ENCODE results near the gene KCTD1.
"Not testable (repeated sequence)": the region's sequence is repeated elsewhere in the genome, so short reads cannot be mapped to it uniquely, and the experiment has no call there.

KCTD1 gene

DNA sequence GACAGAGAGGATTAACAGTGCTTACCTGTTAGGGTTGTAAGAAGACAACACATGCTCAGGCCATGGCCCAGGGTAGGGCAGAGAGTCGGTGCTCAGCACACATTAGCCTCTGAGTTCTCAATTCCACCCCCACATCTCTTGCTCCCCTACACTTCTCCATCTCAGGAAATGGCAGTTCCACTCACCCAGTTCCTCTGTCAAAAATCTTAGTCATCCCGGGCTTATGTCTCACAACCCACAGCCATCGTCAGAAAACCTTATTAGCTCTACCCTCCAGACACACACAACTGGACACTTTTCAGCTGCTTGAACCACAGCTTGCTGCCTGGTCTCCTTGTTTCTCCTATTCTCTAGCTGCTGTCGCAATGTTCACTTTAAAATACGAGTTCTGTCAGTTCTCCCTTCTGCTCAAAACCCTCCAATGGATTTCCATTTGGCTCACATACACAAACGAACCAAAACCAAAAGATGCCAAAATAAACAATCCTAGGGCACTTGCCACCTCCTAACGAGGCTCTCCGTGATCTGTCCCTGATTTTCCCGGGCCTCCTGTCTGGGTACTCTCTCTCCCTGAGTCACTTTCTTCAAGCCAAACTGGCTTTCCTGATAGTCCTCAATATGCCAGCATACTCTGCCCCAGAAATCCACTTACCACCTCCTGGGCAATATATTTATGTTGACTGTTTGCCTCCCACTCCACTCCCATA is 89.7 kb downstream of the KCTD1 start:
- DNase-seq (ENCODE audit: low read depth in 2 of 2): no peak

DNA sequence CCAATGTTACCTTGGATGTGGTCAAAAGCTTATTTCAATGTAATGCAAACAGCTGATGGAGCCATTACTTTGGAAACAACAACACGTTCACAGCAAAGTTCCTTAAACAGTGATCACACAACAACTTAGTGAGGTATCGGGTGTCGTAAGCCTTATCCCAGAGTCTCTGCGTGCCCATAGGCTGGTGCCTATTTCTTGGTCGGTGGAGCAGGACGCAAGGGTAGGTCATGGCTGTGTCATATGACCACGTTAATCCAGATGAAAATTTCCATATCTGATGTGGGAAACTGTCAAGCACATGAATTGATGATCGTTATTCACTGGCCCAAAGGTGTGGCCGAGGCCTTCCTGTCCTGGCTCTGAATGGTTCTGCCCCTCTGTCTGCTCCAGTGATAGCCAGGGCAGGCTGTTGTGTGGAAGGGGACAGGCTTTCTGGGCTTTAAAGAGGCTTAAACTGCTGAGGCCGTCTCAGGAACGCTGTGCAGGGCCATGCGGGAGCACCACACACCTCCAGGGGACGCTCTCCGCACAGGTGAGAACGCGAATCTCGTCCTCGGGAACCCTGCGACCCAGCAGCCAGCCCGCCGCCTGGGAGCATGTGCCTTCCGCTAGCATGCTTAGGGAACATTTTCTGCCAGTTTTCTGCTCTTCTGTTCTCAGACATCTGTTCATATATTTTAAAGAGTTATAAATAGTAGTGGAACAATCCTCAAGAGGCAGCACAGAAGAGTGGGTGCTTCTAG is 90.6 kb downstream of the KCTD1 start:
- DNase-seq (ENCODE audit: low read depth in 2 of 2): no peak

DNA sequence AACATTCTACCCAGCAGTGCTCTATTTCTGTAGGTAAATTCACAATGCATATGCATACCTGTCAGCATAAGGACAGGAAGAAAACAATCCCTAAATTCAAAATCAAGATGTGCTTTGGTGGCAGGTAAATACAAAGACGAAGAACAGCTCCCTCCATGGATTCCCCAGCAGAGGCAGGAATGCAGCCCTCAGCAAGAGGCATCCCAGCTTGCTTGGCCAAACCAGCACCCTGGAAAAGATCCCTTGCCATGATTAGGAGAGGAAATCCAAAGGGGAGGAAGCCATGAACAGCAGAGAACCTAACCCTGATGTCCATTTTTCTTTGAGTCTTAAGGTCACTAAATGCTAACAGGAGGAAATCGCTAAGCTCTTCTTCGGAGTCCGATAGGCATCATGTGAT is 91.2 kb downstream of the KCTD1 start:
- DNase-seq (ENCODE audit: low read depth in 2 of 2): no peak

DNA sequence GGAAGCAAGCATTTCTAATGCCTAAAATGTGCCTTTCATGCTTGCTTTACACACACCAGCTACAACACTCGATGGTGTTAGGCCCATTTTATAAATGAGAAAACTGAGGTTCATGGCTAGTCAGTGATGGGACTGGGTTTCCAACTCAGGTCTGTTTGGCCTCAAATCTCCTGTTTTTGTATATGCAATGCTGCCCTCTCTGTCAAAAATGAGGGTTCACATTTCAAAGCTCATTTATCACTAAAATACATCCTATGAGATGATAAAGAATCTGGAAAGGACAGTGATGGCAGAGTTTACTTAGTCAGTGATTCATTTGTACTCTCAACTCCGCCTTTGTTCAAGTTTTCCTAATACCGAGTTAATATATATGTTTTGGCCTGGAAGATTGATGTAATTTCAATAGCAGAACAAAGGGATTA is 92.3 kb downstream of the KCTD1 start:
- DNase-seq (ENCODE audit: low read depth in 2 of 2): no peak

DNA sequence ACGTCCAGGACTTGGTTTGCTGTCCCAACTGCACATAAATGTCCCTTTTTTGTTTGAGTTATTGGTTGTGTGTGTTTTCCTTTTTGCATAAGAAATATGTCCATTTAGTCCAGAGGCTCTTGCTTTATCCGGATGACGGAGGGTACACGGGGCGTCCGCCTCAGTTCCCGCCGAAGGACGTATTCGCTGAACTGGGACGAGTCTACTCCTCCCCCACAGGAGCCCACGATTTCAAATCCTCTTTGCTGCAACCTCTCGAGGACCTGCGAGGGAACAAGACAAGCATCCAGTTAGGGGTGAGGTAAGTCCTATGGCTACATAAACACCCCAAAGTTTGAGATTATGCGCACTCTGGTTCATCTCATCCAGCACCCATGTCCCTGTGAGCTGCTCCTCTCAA is 92.7 kb downstream of the KCTD1 start:
- DNase-seq (ENCODE audit: low read depth in 2 of 2): no peak

DNA sequence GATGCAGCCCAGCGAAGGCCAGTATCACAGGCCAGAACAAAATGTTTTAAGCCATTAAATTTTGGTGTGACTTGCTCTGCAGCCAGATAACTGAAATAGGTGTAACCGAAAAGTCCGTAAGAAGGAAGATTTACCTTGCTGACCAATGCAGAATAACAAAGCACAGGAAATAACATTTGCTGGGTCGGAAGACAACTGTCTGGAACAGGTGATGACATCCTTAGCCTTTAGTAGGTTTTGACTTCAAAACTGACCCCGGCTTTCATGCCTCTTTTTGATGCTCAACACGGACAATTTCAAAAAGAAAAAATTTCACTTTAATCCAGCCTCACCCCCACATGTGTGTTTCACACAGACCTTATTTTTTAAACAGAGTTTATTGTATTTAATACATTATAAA is 93.7 kb downstream of the KCTD1 start:
- no peak for DNase-seq (ENCODE audit: low read depth in 2 of 2)

DNA sequence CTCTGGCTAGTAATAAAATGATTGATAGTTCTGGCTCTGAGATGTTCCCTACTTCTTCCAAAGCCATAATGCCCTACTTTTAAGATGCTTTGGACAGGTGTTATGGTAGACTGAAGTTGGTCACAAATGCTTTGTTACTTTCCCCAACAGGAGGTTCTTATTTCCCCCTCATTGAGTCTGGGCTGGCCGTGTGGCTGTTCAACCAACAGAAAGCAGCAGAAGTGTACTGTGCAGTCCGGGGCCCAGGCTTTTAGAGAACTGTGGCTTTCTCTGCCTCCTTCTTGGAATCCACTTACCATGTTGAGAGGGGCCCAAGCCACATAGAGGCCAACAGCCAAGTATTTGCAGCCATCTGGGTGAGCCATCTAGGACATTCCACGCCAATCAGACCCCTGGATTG is 94.2 kb downstream of the KCTD1 start:
- DNase-seq (ENCODE audit: low read depth in 2 of 2): no peak

DNA sequence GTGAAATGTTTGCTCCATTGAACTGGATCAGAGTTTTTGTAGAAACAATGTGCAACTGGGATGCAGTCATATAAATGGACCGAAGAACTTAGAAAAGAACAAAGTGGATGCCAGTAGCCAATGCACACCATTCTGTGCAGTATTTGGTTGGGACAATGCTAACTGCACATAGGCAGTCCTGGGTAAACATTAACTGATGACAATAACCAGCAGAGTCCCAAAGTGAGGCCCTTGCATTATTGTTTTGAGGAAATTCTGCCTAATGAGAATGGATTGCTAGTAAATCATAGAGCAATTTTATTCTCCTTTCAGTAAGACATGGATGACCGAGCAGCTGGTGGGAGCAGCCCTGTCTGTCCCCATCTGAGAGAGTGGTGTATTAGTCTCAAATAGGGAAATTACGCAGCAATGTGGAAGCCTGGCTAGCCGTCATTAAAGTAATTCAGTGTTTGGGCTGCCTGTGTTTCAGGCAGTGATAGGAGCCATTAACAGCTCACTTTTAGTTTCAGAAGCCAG is 94.9 kb downstream of the KCTD1 start:
- DNase-seq (ENCODE audit: low read depth in 2 of 2): no peak

DNA sequence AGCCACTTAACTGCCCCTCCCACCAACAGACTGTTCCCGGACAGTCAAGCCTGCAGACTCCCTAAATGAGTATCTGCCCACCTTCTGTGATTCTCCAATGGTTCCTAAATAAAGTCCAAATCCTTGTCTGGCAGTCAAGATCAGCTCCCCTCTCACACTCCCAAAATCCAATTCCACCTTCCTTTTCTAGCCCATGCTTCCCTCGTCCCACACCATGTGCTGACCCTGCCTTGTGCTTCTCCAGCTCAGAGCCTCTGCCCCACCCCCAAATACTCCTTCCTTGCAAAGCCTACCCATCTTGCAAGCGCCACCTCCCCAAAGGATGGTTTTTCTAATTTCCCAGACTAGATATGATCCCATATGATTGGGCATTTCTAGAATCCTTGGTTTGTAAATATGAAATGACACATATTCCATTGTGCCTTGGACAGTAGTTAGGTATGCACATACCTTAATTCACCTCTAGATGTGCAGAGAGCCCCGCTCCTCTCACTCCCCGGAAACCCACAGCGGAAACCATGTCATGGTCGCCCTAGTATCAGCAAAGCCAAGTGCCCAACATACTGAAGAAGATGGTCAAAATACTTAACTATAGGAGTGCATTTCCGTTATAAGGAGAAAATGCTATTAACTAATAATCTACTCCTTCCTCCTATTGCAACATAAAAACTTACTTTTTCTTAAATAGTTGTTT is 97.2 kb downstream of the KCTD1 start:
- DNase-seq (ENCODE audit: low read depth in 2 of 2): no peak

DNA sequence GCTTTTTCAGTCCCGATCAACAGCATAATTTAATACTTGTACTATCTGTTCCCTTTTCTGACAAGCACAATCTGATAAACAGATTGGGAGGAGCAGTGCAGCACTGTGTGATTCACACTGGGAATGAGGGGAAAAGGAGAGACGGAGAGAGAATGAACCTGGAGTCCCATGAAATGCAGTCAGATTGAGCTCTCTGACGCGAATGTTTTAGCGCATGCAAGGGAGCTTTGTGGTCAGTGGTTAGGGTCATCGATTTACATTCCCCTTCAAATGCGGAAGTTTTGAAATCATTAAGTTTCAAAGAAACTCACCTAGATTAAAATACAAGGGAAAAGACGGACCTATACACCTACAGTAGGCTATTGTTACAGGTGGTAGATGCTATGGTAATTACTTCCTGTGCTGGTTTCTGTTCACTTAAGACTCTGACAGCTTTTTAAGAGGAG is 99.6 kb downstream of the KCTD1 start:
- DNase-seq (ENCODE audit: low read depth in 2 of 2): no peak

DNA sequence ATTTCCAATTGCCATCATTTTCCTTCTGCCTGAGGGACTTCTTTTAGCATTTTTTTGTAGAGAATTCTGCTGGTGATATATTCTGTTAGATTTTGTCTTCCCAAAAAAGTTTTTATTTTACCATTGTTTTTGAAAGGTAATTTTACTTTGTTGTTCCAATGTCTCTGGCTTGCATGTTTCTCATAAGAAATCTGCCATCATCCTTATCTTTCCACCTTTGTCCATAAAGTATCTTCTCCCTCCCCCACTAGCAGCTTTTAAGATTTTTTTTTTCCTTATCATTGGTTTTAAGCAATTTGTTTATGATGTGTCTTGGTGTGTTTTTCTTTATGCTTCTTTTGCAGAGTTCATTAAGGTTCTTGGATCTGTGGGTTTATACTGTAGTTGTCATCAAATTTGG is 104.5 kb downstream of the KCTD1 start:
- no peak for DNase-seq (ENCODE audit: low read depth in 2 of 2)

DNA sequence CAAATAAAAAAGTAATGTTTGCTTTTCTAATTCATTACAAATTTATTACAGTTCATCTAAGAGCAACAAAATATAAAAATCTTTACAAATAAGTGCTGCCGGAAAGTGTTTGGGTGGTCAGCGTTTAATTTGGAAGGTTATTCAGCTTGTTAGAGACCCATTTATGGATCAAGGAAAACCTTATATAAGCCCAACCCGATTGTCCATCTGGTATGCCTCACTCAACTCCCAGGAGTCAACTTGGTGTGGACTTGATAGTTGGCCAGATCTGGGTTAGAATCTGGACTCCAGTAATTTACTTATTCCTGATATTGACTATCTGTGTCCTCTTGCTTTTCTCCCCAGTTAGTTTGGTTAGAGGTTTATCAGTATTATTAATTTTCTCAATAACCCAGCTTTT is 106.2 kb downstream of the KCTD1 start:
- no peak for DNase-seq (ENCODE audit: low read depth in 2 of 2)

DNA sequence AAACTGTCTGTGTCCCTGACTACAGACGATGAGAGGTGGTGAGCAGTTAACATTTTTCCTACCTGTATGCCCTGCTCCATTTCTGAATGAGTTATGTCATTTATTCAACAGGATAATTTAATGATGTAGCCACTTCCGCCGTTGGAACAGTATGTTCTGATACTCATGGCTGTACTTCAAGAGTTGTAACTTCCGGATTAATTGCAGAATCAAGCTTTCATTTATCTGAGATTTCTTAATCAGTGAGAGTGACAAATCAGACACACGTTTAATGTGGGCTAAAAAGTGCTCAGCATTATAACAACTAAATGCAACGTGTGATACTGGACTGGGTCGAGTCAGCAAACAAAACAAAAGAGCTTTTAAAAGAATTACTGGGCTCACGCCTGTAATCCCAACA is 107.7 kb downstream of the KCTD1 start:
- no peak for DNase-seq (ENCODE audit: low read depth in 2 of 2)

DNA sequence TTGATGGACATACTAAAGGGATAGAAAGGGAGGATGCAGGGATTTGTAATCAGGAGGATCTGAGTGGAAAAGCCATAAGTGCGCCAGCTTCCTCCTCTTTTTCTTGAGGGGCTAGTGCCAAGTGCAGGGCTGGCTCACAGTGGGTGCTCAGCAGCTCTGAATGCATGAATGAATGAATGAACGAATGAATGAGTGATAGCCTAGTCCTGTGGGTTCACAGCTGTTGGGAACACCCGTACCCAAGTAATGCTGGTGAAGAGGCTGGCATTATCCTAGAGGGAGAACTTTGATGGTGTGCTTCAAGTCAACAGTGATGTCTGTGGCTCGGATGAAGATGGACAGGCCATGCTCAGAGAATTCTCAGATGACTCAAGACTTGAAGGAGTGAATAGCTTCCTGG is 108.8 kb downstream of the KCTD1 start:
- DNase-seq (ENCODE audit: low read depth in 2 of 2): no peak

DNA sequence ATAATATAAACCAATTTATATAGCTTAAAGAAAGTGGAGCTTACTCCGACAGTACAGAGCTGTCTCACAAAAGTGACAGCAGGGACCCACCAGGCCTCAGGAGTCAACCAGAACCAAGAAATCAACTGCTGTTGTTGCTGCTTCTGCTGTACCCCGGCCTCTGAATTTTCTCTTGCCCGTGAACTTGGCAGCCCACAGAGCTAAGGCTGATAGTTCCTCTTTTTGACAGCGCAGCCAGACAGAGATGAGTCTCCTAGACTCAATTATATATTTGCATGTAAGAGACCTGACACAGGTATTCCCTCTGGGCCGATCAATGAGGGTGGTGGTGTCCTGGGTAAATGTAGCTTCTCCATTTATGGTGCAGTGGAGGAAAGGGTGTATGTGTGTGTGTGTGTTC is 109.4 kb downstream of the KCTD1 start:
- DNase-seq (ENCODE audit: low read depth in 2 of 2): no peak

DNA sequence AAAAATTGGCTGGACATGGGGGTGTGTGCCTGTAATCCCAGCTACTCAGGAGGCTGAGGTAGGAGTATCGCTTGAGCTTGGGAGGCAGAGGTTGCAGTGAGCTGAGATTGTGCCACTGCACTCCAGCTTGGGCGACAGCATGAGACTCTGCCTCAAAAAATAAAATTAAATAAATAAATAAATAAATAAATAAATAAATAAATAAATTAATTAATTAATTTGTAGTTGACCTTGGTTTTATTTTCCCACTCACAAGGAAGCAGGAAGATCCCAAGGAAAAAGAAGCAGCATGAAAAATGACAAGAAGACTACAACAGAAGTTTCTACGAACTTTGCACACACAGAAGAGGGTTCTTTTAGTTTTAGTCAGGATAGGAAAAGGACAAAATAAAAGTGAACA is 110.7 kb downstream of the KCTD1 start:
- not testable (repeated sequence) for DNase-seq (ENCODE audit: low read depth in 2 of 2)

DNA sequence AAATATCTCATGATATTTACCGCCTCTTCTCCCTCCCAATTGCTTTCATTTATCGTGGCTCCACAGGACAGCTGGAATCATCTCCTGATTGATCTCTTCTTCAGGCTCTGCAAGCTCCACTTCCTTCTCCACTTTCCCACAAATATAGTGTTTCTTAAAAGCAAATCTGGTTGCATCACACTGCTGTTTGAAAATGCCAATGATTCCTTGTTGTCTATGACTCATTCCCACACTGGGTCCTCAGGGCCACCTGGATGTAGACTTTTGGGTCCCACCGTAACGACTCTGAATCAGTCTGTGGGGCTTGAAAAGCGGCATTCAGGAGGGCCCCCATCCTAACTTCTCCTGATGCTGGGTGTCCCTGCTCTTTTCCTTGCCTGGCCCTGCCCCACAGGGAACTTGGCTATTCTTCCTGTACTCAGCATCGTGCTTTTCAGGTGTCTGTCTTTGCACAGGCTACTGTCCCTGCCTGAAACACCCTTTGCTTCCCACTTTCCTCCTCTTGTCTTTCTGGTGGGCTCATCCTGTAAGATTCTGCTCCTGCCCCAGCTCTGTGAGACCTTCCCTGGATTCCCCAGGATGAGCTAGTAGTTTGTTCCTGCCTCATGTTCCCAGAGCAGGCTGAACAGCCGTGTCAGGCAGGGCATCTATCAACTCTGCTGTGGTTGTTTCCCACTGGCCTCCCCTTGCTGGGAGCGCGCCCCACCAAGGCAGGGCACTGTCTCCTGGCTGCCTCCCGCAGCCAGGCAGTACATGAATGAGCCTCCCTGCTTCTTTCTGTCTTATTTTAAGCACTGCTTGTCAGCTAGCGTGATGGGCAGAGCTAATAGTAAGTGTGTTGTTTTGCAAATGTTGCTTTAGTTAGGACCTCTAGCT is 111.9 kb downstream of the KCTD1 start:
- no peak for DNase-seq (ENCODE audit: low read depth in 2 of 2)

DNA sequence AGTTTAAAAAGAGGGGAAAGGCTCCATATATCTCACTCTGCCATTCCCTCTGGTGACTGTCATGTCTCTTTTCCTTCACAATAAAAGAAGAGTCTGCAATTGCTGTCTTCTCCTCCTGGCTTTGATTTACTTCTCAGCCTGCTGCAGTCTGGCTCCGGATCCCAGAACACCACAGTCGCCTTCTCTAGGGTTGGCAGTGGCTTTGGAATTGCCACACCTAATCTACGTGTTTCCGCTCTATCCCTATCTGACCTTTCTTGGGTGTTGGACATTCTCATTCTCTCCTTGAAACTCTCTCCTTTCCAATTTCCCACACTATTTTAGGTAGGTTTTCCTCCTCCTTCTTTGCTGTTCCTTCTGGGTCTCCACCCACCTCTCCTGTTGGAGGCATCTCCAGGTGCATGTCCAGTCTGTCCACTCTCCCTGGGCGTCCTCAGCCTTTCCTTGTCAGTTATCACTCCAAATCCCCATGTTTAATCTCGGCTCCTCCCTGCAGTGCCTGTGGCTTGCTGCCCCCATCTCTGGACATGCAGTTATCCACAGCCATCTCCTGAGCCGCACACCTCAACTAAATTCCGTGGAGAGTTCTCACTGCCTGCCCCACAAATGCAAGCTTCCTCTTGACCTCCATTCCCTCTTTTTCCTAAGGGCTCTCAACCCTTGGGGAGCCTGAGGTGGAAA is 112.8 kb downstream of the KCTD1 start:
- no peak for DNase-seq (ENCODE audit: low read depth in 2 of 2)

DNA sequence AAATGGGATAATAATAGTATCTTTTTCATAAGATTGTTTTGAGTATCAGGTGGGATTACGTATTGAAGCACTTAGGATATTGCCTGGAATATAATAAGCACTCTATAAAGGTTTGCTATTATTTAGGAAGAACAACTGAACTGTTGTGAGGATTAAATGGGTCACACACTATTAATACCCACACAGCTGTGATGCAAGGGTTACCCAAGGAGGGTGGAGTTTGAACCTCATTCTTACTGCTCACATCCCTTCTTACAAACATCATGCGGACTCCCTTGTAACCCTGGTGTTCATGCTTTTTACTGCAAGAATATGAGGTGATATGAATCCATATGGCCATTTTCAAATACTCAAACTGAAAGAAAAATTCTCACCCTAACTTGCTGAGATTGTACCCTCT is 113.5 kb downstream of the KCTD1 start:
- DNase-seq (ENCODE audit: low read depth in 2 of 2): no peak

DNA sequence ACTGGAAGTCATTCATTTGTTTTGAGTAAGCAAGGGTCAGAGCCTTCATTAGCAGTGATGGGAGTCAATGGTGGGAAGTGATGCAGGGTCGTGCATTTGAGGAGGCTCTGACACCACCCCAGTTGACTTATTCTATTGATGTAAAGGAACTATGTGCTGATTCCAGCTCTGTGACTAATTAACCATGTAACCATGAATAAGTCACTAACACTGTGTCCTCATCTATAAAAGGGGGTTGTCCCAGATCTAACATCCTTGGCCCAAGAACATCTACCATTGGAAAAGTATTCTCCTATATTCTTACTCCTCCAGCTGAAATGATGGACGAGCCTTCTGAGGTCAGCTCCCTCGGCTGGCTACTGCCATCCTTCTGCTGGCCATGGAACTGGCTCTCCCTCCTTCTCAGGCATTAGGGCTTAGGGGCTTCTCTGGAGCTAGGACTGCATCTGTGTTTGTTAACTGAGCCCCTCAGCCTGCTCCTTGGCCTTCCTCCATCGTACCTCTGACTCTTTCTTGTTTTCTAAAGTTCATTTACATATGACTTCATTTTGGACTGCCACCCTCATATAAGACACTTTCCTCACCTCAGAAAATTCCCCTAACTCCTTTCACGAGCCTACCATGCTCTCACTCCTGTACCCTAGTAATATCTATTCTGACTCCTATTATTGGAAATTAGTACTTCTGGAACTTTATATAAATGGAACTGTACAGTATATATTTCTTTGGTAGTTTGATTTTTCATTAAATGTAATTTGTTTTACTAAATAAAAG is 115.5 kb downstream of the KCTD1 start:
- DNase-seq (ENCODE audit: low read depth in 2 of 2): no peak
